Measurements from ENCODE around the gene FGD5.

FGD5 gene

GRCh38 chr3:14947886-14948608 lies 129.3 kb downstream of the FGD5 start:
- no peak for TF ChIP-seq CTCF (IDR thresholded peaks at IDR 0.05; ENCODE audit: low read depth, low read length)
- H3K4me3 ChIP-seq (ENCODE audit: low read depth, low read length) = peak overlapping the region; percentile 90

DNA sequence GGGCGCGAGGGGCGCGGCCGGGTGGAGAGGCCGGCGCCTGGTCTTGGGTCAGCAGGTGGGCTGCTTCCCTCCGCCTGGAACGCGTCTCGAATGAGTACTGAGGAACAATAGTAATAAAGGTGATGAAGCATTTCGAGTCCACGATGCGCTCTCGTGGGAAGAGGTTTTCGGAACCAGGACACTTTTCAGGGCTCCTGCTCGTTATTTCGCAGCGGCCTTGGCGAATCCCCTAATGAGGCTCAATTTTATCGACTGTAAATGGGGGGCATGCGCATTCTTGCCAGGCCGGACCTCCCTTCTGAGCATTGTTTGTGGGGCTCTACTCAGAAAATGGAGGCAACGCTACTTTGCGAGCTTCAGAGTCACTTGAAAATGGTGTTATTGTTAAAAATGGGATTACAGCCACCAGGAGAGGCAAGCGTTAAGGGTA lies 129.9 kb downstream of the FGD5 start:
- TF ChIP-seq CTCF (IDR thresholded peaks at IDR 0.05; ENCODE audit: low read depth, low read length) = no peak

GRCh38 chr3:14949126-14949525 lies 130.4 kb downstream of the FGD5 start:
- H3K4me3 ChIP-seq (ENCODE audit: low read depth, low read length) = peak overlapping the region; percentile 73
- TF ChIP-seq CTCF (IDR thresholded peaks at IDR 0.05; ENCODE audit: low read depth, low read length) = no peak

More for the DNA sequence above, 129.9 kb downstream of the FGD5 start:
- peak overlapping the region; percentile 73 for H3K4me3 ChIP-seq (ENCODE audit: low read depth, low read length)

DNA sequence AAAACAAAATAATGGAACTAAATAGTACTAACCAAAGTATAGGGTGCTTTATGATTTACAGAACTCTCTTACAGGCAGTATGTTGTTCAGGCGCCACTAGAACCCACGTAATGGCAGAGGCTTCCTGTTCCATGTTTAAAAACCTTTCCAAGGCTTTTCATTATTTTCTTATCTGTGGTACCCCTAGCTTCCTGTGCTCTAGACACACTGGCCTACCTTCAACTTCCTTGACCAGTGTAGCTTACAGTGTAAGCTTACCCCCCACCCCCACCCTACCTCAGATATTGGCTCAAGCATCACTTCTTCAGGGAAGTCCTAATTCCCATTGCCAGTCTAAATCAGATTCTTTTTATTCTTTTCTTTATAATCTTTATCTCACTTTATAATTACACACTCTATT lies 131.5 kb downstream of the FGD5 start:
- H3K4me3 ChIP-seq (ENCODE audit: low read depth, low read length) = no peak overlapping the region
- TF ChIP-seq CTCF (IDR thresholded peaks at IDR 0.05; ENCODE audit: low read depth, low read length) = no peak

GRCh38 chr3:14957153-14957552 lies 138.4 kb downstream of the FGD5 start:
- H3K4me3 ChIP-seq (ENCODE audit: low read depth, low read length) = no peak overlapping the region
- no peak for TF ChIP-seq CTCF (IDR thresholded peaks at IDR 0.05; ENCODE audit: low read depth, low read length)

- no peak overlapping the region for H3K4me3 ChIP-seq (ENCODE audit: low read depth, low read length)
- no peak for TF ChIP-seq CTCF (IDR thresholded peaks at IDR 0.05; ENCODE audit: low read depth, low read length)
These were observed 139.2 kb downstream of the FGD5 start for GRCh38 chr3:14957925-14958324.

- no peak for TF ChIP-seq CTCF (IDR thresholded peaks at IDR 0.05; ENCODE audit: low read depth, low read length)
- H3K4me3 ChIP-seq (ENCODE audit: low read depth, low read length) = no peak overlapping the region
These were observed 140.7 kb downstream of the FGD5 start for GRCh38 chr3:14959359-14959943.

Data from WI38 (cell line).